ENCODE results near the gene ITSN1. TPM values are rescaled to one million over a fixed set of nuclear protein-coding genes. Genes with fewer than 3 reads are reported as not detected.

The ITSN1 gene
- polyA plus RNA-seq, 1 donor from 2014 or later: 35.1 TPM

- Histone ChIP-seq H3K4me2 (ENCODE audit: low read length) (no peak overlapping the region), H3K9ac (ENCODE audit: low read length) (no peak overlapping the region), H4K20me1 (ENCODE audit: insufficient read depth) (no peaks in the 10 kb centered on the region), H2AFZ (ENCODE audit: low read depth, low read length) (no peak overlapping the region), H3K27me3 (ENCODE audit: insufficient read depth, low read depth, low read length) (no peaks in the 10 kb centered on the region), H3F3A (ENCODE audit: insufficient read depth, low read length, poor library complexity, severe bottlenecking) (no peaks in the 10 kb centered on the region), H3K9me2 (ENCODE audit: insufficient read depth, low read length) (no peaks in the 10 kb centered on the region), H3K4me3 (ENCODE audit: low read length) (no peak overlapping the region), H3K79me2 (replicated peaks; ENCODE audit: insufficient read depth, low read length) (no peaks in the 10 kb centered on the region), H3K27ac (ENCODE audit: low read length) (no peak overlapping the region), H3K9me3 (ENCODE audit: low read length) (no peaks in the 10 kb centered on the region), H3K36me3 (ENCODE audit: insufficient read depth, low read length) (no peaks in the 10 kb centered on the region)
- TF ChIP-seq SMC3 (conservative IDR thresholded peaks at IDR 0.05; ENCODE audit: poor library complexity): no peak
- no peak for TF ChIP-seq POLR2AphosphoS5 (IDR thresholded peaks at IDR 0.05)
- no peak for TF ChIP-seq REST (IDR thresholded peaks at IDR 0.05; ENCODE audit: borderline replicate concordance)
- TF ChIP-seq CTCF (IDR thresholded peaks at IDR 0.05; ENCODE audit: poor library complexity, severe bottlenecking): no peak
- TF ChIP-seq RAD21 (conservative IDR thresholded peaks at IDR 0.05): no peak
- no peak for TF ChIP-seq EZH2 (IDR thresholded peaks at IDR 0.05; ENCODE audit: borderline replicate concordance, insufficient read depth, low read length, poor library complexity, severe bottlenecking)
- no peak for TF ChIP-seq MXI1 (conservative IDR thresholded peaks at IDR 0.05; ENCODE audit: poor library complexity, severe bottlenecking)
- TF ChIP-seq EP300 (conservative IDR thresholded peaks at IDR 0.05; ENCODE audit: poor library complexity, severe bottlenecking): no peak
Observed at GRCh38 chr21:33885172-33885514, 242.8 kb downstream of the ITSN1 start.

- H3K27ac ChIP-seq (ENCODE audit: low read length): no peak overlapping the region
- H4K20me1 ChIP-seq (ENCODE audit: insufficient read depth): no peaks in the 10 kb centered on the region
- no peak overlapping the region for H3K9ac ChIP-seq (ENCODE audit: low read length)
- H3F3A ChIP-seq (ENCODE audit: insufficient read depth, low read length, poor library complexity, severe bottlenecking): no peaks in the 10 kb centered on the region
- H2AFZ ChIP-seq (ENCODE audit: low read depth, low read length): no peak overlapping the region
- H3K79me2 ChIP-seq (replicated peaks; ENCODE audit: insufficient read depth, low read length): no peaks in the 10 kb centered on the region
- TF ChIP-seq REST (IDR thresholded peaks at IDR 0.05; ENCODE audit: borderline replicate concordance): no peak
- no peak for TF ChIP-seq RAD21 (conservative IDR thresholded peaks at IDR 0.05)
- no peak for TF ChIP-seq TAF1 (IDR thresholded peaks at IDR 0.05; ENCODE audit: low read depth)
- TF ChIP-seq POLR2AphosphoS5 (IDR thresholded peaks at IDR 0.05): no peak
- H3K9me2 ChIP-seq (ENCODE audit: insufficient read depth, low read length): no peaks in the 10 kb centered on the region
- no peaks in the 10 kb centered on the region for H3K9me3 ChIP-seq (ENCODE audit: low read length)
- no peak overlapping the region for H3K4me2 ChIP-seq (ENCODE audit: low read length)
- H3K36me3 ChIP-seq (ENCODE audit: insufficient read depth, low read length): no peaks in the 10 kb centered on the region
- H3K4me3 ChIP-seq (ENCODE audit: low read length): no peak overlapping the region
- H3K27me3 ChIP-seq (ENCODE audit: insufficient read depth, low read depth, low read length): no peaks in the 10 kb centered on the region
Observed at GRCh38 chr21:33886321-33886720, 244.0 kb downstream of the ITSN1 start.
